IMR-90 (cell line): ENCODE results near the gene FMN2. TPM values are rescaled to one million over a fixed set of nuclear protein-coding genes. Genes with fewer than 3 reads are reported as not detected.

ENCODE experiments used
- ATAC-seq: fragments of 200-7000 bp; cut with Tn5 transposase; 2 replicates; pipeline ENCODE4 v1.9.1; 2020; ENCODE audit warnings: low read depth, mild to moderate bottlenecking, moderate library complexity
- BruUV-seq: library from RNA; stranded (reverse); fragments of 400-500 nt; replicated peaks from 2 replicates; lab custom pipeline; 2021; lab: Mats Ljungman, UMichigan
- CTCF ChIA-PET: fragments of 300-600 bp; formaldehyde crosslinking; extraction: SDS; loops from one replicate; lab custom pipeline; 2021; ENCODE audit warnings: antibody characterized with exemption; lab: Yijun Ruan, JAX
- POLR2A ChIA-PET: fragments of 300-600 bp; sonication (Branson Sonifier 250); formaldehyde crosslinking; loops from one replicate; lab custom pipeline; 2022; ENCODE audit warnings: antibody characterized with exemption; ENCODE audit not compliant: unreplicated experiment; lab: Charles Lee
- DNase-seq: peaks from one replicate; pipeline ENCODE4 v3.0.0; 2013
- H2AFZ ChIP-seq: replicated peaks from 2 replicates; pipeline ENCODE3; 2013; ENCODE audit warnings: low read length, mild to moderate bottlenecking; ENCODE audit not compliant: poor library complexity
- H2AK5ac ChIP-seq: 2 replicates; pipeline ENCODE4 v1.6.1; 2013; ENCODE audit warnings: low read depth, low read length, inconsistent platforms
- H2AK9ac ChIP-seq: replicated peaks from 2 replicates; pipeline ENCODE3; 2013; ENCODE audit warnings: mild to moderate bottlenecking, low read depth, low read length, moderate library complexity; ENCODE audit not compliant: poor library complexity
- H2BK120ac ChIP-seq: 2 replicates; pipeline ENCODE4 v1.6.1; 2013; ENCODE audit warnings: low read depth, low read length, inconsistent platforms
- H2BK15ac ChIP-seq: 3 replicates; pipeline ENCODE4 v1.6.1; 2013; ENCODE audit warnings: low read depth, low read length, inconsistent platforms
- H2BK20ac ChIP-seq: 2 replicates; pipeline ENCODE4 v1.6.1; 2013; ENCODE audit warnings: low read depth, mild to moderate bottlenecking, inconsistent platforms, low read length, moderate library complexity
- H2BK5ac ChIP-seq: 2 replicates; pipeline ENCODE4 v1.6.1; 2013; ENCODE audit warnings: mild to moderate bottlenecking, low read depth, low read length, inconsistent platforms; ENCODE audit not compliant: poor library complexity, severe bottlenecking
- H3K14ac ChIP-seq: replicated peaks from 2 replicates; pipeline ENCODE4 v1.6.1; 2013; ENCODE audit warnings: low read depth, low read length, inconsistent platforms
- H3K18ac ChIP-seq: 2 replicates; pipeline ENCODE4 v1.6.1; 2013; ENCODE audit warnings: low read depth, low read length, control low read depth
- H3K23ac ChIP-seq: 2 replicates; pipeline ENCODE4 v1.6.1; 2013; ENCODE audit warnings: low read depth, low read length, inconsistent platforms
- H3K27ac ChIP-seq: 2 replicates; pipeline ENCODE4 v1.5.1; 2013; ENCODE audit warnings: mild to moderate bottlenecking, control low read depth, low read length; ENCODE audit not compliant: insufficient read depth
- H3K27me3 ChIP-seq: 2 replicates; pipeline ENCODE4 v1.6.1; 2013; ENCODE audit warnings: low read length; ENCODE audit not compliant: control insufficient read depth, insufficient read depth
- H3K36me3 ChIP-seq: 2 replicates; pipeline ENCODE4 v1.6.1; 2013; ENCODE audit warnings: low read length, mixed read lengths; ENCODE audit not compliant: control insufficient read depth, insufficient read depth
- H3K4ac ChIP-seq: 2 replicates; pipeline ENCODE4 v1.6.1; 2013; ENCODE audit warnings: low read depth, low read length, inconsistent platforms
- H3K4me1 ChIP-seq: 2 replicates; pipeline ENCODE4 v1.6.1; 2013; ENCODE audit warnings: low read length, mixed read lengths; ENCODE audit not compliant: control insufficient read depth, insufficient read depth
- H3K4me2 ChIP-seq: 2 replicates; pipeline ENCODE4 v1.6.1; 2013; ENCODE audit warnings: low read depth, mild to moderate bottlenecking, control low read depth, low read length, moderate library complexity
- H3K4me3 ChIP-seq: 2 replicates; pipeline ENCODE4 v1.5.1; 2013; ENCODE audit warnings: low read depth, mild to moderate bottlenecking, control low read depth, low read length, moderate library complexity; ENCODE audit not compliant: insufficient read depth
- H3K56ac ChIP-seq: 2 replicates; pipeline ENCODE4 v1.6.1; 2013; ENCODE audit warnings: low read length, inconsistent platforms; ENCODE audit not compliant: insufficient read depth; ENCODE audit errors: extremely low read depth
- H3K79me1 ChIP-seq, 2 experiments: 2 replicates each; pipeline ENCODE4 v1.6.1; 2013; ENCODE audit warnings: low read length in 2 of 2, inconsistent platforms in 1 of 2, low read depth in 1 of 2
- H3K9ac ChIP-seq: 2 replicates; pipeline ENCODE4 v1.6.1; 2013; ENCODE audit warnings: low read depth, low read length, control low read depth
- H3K9me1 ChIP-seq: 2 replicates; pipeline ENCODE4 v1.6.1; 2013; ENCODE audit warnings: low read length, inconsistent platforms; ENCODE audit not compliant: insufficient read depth
- H3K9me3 ChIP-seq: 2 replicates; pipeline ENCODE4 v1.6.1; 2013; ENCODE audit warnings: low read length; ENCODE audit not compliant: control insufficient read depth, insufficient read depth
- H4K20me1 ChIP-seq: 2 replicates; pipeline ENCODE4 v1.6.1; 2013; ENCODE audit warnings: low read length, inconsistent platforms; ENCODE audit not compliant: insufficient read depth
- H4K5ac ChIP-seq: 2 replicates; pipeline ENCODE4 v1.6.1; 2013; ENCODE audit warnings: mild to moderate bottlenecking, low read depth, low read length, control low read depth
- H4K8ac ChIP-seq, 2 experiments: 2 replicates each; pipeline ENCODE4 v1.6.1; 2013; ENCODE audit warnings: low read depth in 2 of 2, low read length in 2 of 2, control low read depth in 1 of 2, inconsistent platforms in 1 of 2
- H4K91ac ChIP-seq: 2 replicates; pipeline ENCODE4 v1.6.1; 2013; ENCODE audit warnings: low read depth, low read length, inconsistent platforms; ENCODE audit not compliant: insufficient read depth
- BHLHE40 ChIP-seq: fragments of 150-350 bp; IDR thresholded peaks from 2 replicates; pipeline ENCODE4 v1.6.1; 2016; ENCODE audit warnings: mild to moderate bottlenecking, low read depth, low read length
- CEBPB ChIP-seq: IDR thresholded peaks from 2 replicates; pipeline ENCODE4 v1.6.1; 2012; ENCODE audit warnings: low read depth, low read length, improper control_type of control experiment
- CHD1 ChIP-seq: IDR thresholded peaks from 2 replicates; pipeline ENCODE4 v1.6.1; 2012; ENCODE audit warnings: low read depth, low read length, improper control_type of control experiment
- FOS ChIP-seq: fragments of 150-350 bp; IDR thresholded peaks from 2 replicates; pipeline ENCODE4 v1.6.1; 2016; ENCODE audit warnings: low read depth, low read length
- MAFK ChIP-seq: IDR thresholded peaks from 2 replicates; pipeline ENCODE4 v1.6.1; 2012; ENCODE audit warnings: low read depth, low read length, improper control_type of control experiment
- MAZ ChIP-seq: IDR thresholded peaks from 2 replicates; pipeline ENCODE4 v1.6.1; 2012; ENCODE audit warnings: low read depth, mild to moderate bottlenecking, low read length, improper control_type of control experiment, moderate library complexity, borderline replicate concordance
- NFE2L2 ChIP-seq: fragments of 150-350 bp; IDR thresholded peaks from 2 replicates; pipeline ENCODE4 v1.6.1; 2016; ENCODE audit warnings: low read depth, mild to moderate bottlenecking, low read length
- RAD21 ChIP-seq: IDR thresholded peaks from 2 replicates; pipeline ENCODE4 v1.6.1; 2012; ENCODE audit warnings: low read length, improper control_type of control experiment
- RCOR1 ChIP-seq: IDR thresholded peaks from 2 replicates; pipeline ENCODE4 v1.6.1; 2012; ENCODE audit warnings: mild to moderate bottlenecking, low read length, improper control_type of control experiment; ENCODE audit not compliant: insufficient replicate concordance
- WGBS, 2 experiments: methylation state at CpG; one replicate each; pipeline versions ENCODE4 v1.1.5 to v1.1.7; 2013; ENCODE audit warnings: missing lambda C conversion rate in 2 of 2; ENCODE audit not compliant: insufficient read length in 1 of 2; ENCODE audit errors: extremely low coverage in 2 of 2; 5-methylcytosine and 5-hydroxymethylcytosine counted together
- dilution Hi-C: fragments of 300-500 bp; cut with HindIII; formaldehyde crosslinking; loops from one replicate; pipeline ENCODE4 v1.14.3; 2018; ENCODE audit warnings: low sequenced_read_pairs; ENCODE audit not compliant: unreplicated experiment
- in situ Hi-C: fragments of 300-500 bp; cut with MboI; formaldehyde crosslinking; loops from 3 replicates; pipeline ENCODE4 v1.14.3; 2019; ENCODE audit warnings: low sequenced_read_pairs, inconsistent platforms, mixed read lengths
- intact Hi-C: fragments of 100-400 bp; cut with micrococcal nuclease; formaldehyde crosslinking; loops from 2 replicates; pipeline ENCODE4 v1.10.0; 2022
- polyA plus RNA-seq, 3 experiments: library from polyadenylated mRNA; depleted of rRNA; stranded (reverse); fragments of >200 nt; gene quantifications; 2 replicates each; pipeline ENCODE4 v1.2.3, GENCODE V29; 2012; ENCODE audit warnings: low replicate concordance in 1 of 3
- total RNA-seq: library from RNA; depleted of rRNA; stranded (reverse); fragments of >200 nt; gene quantifications from 2 replicates; pipeline ENCODE4 v1.2.3, GENCODE V29; 2012
- TF ChIP-seq, protein P1 (sequence below): fragments of 150-350 bp; IDR thresholded peaks from 2 replicates; pipeline ENCODE4 v1.6.1; 2017; ENCODE audit warnings: mild to moderate bottlenecking, antibody characterized with exemption, low read length, low read depth
- TF ChIP-seq, protein P2 (sequence below): conservative IDR thresholded peaks from 2 replicates; pipeline ENCODE4 v1.5.1; 2012; ENCODE audit warnings: mild to moderate bottlenecking, low read depth, low read length, improper control_type of control experiment

FMN2 gene
- total and polyA plus RNA-seq, 2 of the 4 experiments (the other 2 are of a cell fraction), result 29.0 to 35.8 TPM

DNA sequence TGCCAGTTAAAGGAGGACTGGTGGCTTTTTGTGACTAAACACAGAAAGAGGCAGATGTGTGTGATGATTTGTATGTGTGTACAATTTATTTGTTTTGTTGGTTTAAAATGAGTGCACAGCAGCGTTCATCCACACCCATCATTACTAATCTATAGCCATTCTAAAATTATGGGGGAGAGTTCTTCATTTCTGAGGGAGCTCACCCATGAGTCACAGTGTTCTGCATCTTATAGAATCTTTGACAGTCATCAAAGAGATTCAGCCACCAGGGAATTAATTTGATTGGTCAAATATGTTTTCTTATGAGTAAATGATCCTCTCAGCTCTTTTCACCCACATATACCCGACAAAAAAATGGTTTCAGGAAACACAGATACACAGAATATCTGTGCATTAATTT is 372.4 kb downstream of the FMN2 start:
- Histone ChIP-seq H2BK15ac (no peak overlapping the region), H3K18ac (no peak overlapping the region), H4K8ac (peak overlapping the region in 1 of 2 experiments; percentile 4; a peak in 1 of 4 replicates), H3K27ac (no peak overlapping the region), H3K36me3 (no peaks in the 10 kb centered on the region), H3K9ac (no peak overlapping the region), H3K4me3 (no peak overlapping the region), H3K4ac (no peak overlapping the region), H2BK5ac (no peak overlapping the region), H4K20me1 (no peaks in the 10 kb centered on the region), H3K56ac (peak overlapping the region; percentile 13; the same call in 1 of the 2 replicates), H3K27me3 (no peaks in the 10 kb centered on the region), H3K9me1 (no peaks in the 10 kb centered on the region), H4K91ac (no peak overlapping the region), H2BK20ac (no peak overlapping the region), H3K9me3 (no peaks in the 10 kb centered on the region), H2AK9ac (no peak overlapping the region), H3K79me1 (peaks cover 13 to 47% of the 10 kb centered on the region in 2 experiments; a peak in 3 of 4 replicates), H3K14ac (no peak overlapping the region), H2AFZ (no peak overlapping the region), H2AK5ac (no peak overlapping the region), H4K5ac (no peak overlapping the region), H3K4me1 (peaks cover 22% of the 10 kb centered on the region), H2BK120ac (no peak overlapping the region), H3K23ac (no peak overlapping the region), H3K4me2 (no peak overlapping the region)
- CTCF ChIA-PET, result interaction anchor here (0.9 kb wide), 1 partner anchor 19 kb away, joined by 3 read pairs; no protein-coding TSS in a partner anchor
- intact Hi-C loops, result no loop called here
- DNase-seq (peak; percentile 46), ATAC-seq (no peak)
- in situ Hi-C loops, result loop anchor here (25.0 kb wide), 1 partner anchor 223 kb away; no protein-coding TSS in a partner anchor
- BruUV-seq, result no TSS peak
- POLR2A ChIA-PET, result no interaction called here
- dilution Hi-C loops, result no loop called here
- WGBS, 2 experiments, result no CpG with 5 or more reads among the region's 2 CpGs
- no peak for TF ChIP-seq CHD1
- TF ChIP-seq RCOR1, result no peak
- TF ChIP-seq CEBPB, result no peak
- TF ChIP-seq, protein P1, sequence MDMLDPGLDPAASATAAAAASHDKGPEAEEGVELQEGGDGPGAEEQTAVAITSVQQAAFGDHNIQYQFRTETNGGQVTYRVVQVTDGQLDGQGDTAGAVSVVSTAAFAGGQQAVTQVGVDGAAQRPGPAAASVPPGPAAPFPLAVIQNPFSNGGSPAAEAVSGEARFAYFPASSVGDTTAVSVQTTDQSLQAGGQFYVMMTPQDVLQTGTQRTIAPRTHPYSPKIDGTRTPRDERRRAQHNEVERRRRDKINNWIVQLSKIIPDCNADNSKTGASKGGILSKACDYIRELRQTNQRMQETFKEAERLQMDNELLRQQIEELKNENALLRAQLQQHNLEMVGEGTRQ, result no peak
- TF ChIP-seq BHLHE40, result no peak
- TF ChIP-seq RAD21, result no peak
- TF ChIP-seq FOS, result no peak
- no peak for TF ChIP-seq NFE2L2
- no peak for TF ChIP-seq MAZ
- TF ChIP-seq, protein P2, sequence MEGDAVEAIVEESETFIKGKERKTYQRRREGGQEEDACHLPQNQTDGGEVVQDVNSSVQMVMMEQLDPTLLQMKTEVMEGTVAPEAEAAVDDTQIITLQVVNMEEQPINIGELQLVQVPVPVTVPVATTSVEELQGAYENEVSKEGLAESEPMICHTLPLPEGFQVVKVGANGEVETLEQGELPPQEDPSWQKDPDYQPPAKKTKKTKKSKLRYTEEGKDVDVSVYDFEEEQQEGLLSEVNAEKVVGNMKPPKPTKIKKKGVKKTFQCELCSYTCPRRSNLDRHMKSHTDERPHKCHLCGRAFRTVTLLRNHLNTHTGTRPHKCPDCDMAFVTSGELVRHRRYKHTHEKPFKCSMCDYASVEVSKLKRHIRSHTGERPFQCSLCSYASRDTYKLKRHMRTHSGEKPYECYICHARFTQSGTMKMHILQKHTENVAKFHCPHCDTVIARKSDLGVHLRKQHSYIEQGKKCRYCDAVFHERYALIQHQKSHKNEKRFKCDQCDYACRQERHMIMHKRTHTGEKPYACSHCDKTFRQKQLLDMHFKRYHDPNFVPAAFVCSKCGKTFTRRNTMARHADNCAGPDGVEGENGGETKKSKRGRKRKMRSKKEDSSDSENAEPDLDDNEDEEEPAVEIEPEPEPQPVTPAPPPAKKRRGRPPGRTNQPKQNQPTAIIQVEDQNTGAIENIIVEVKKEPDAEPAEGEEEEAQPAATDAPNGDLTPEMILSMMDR, result no peak
- TF ChIP-seq MAFK, result no peak
